ENCODE data around the gene TNFRSF12A. TPM values are rescaled to one million over a fixed set of nuclear protein-coding genes. Genes with fewer than 3 reads are reported as not detected.
A peak's percentile ranks its signal among the peaks of the same experiment; 100 is the strongest.

The TNFRSF12A gene
- total RNA-seq, 1 donor: 8.2 TPM

- H3K4me3 ChIP-seq (ENCODE audit: low read length): no peak overlapping the region
- H3K4me1 ChIP-seq (ENCODE audit: insufficient read depth, low read length): peaks cover 16% of the 10 kb centered on the region
- peaks cover 6% of the 10 kb centered on the region for H3K27me3 ChIP-seq (ENCODE audit: insufficient read depth, low read length)
- no peaks in the 10 kb centered on the region for H3K9me3 ChIP-seq (ENCODE audit: low read depth, low read length)
These were observed 6.0 kb upstream of the TNFRSF12A start for GRCh38 chr16:3013998-3014690.

DNA sequence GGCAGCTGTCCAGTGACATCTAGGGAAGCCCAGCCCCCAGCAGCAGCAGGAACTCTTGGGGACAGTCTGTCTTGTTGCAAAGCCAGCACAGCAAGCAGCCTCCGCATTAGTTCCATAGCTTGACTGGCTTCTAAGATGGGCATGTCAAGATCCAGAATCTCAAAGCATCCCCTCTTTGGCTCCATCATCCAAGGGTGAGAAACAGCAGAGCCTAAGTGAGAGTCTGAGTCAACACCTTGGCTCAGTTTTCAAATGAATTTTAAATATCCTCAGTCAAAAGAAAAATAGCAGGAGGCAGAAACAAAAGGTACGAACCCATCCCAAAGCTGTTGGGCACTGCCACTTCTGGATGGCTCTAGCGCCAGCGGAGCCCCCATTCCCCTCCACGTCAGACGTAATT lies 5.2 kb upstream of the TNFRSF12A start:
- Histone ChIP-seq H3K27me3 (ENCODE audit: insufficient read depth, low read length) (peaks cover 6% of the 10 kb centered on the region), H3K4me1 (ENCODE audit: insufficient read depth, low read length) (peaks cover 18% of the 10 kb centered on the region), H3K9me3 (ENCODE audit: low read depth, low read length) (no peaks in the 10 kb centered on the region), H3K4me3 (ENCODE audit: low read length) (no peak overlapping the region)

DNA sequence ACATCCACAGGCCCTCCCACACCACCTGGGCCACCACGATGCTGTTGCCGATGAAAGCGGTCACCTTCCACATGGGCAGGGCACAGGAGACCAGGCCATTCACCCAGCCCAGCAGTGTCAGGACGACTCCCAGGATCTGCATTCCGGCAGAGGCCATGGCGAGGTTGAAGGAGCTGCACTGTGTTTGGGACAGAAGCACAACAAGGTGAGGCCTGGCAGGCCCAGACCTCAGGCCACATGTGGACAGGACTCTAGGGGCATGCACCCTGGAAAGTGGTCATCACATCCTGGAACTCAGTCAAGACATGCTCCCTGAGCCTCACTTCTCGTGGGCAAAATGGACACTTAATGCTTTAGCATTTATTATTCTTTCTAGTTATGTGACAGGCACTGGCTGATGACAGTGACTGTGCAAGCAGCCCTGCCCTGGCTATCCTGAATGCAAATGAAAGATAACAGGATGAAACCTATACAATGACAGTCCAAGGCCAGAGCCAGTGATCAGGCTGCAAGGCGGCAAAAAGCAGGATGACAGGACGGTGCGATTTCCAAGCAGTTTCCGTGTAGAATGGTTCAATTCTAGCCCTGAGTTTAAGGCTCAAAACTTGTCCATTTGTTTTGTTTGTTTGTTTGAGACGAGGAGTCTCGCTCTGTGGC lies 4.2 kb upstream of the TNFRSF12A start:
- Histone ChIP-seq H3K9me3 (ENCODE audit: low read depth, low read length) (no peaks in the 10 kb centered on the region), H3K4me1 (ENCODE audit: insufficient read depth, low read length) (peaks cover 27% of the 10 kb centered on the region), H3K4me3 (ENCODE audit: low read length) (no peak overlapping the region), H3K27me3 (ENCODE audit: insufficient read depth, low read length) (peaks cover 6% of the 10 kb centered on the region)

- Histone ChIP-seq H3K9me3 (ENCODE audit: low read depth, low read length) (no peaks in the 10 kb centered on the region), H3K27me3 (ENCODE audit: insufficient read depth, low read length) (peaks cover 6% of the 10 kb centered on the region), H3K4me3 (ENCODE audit: low read length) (no peak overlapping the region), H3K4me1 (ENCODE audit: insufficient read depth, low read length) (peaks cover 40% of the 10 kb centered on the region)
These were observed 2.8 kb upstream of the TNFRSF12A start for GRCh38 chr16:3017344-3017743.

DNA sequence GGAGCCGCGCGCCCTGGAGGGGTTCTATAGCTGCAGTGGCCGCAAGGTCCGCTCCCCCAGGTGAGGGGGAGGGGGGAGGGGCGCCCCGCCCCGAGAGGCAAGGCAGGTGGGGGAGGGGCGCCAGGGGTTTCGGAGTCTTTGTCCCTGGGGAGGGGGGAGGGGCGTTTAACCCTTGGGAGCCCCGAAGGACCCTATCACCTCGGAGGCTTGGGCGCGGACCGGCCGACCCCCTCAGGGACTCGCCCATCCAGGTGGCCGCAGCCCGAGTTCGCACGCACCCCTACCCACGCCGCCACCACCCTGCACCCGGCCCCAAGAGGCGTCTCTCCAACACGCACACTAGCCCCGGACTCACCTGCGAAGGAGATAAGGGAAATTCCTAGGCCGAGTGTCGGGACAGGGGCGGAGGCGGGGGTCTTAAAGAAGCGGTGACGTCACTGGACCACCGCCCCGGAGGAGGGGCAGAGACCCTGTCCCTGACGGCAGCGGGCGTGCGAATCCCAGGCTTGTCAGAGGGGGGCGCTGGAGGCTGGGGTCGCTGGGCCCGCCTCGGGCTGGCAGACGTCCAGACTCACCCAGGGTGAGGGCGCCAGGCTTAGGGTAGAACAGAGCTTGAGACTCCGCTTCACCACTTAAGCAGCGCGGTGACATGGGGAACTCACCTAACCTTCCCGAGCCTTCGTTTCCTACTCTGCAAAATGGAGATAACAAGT lies 2.2 kb upstream of the TNFRSF12A start, which contains the start of gene CLDN6:
Gene CLDN6 (minus strand): TSS at position 390 of the 713 bp plus-strand sequence. CDS start 2,162 bp downstream, outside the sequence.
- Histone ChIP-seq H3K27me3 (ENCODE audit: insufficient read depth, low read length) (peaks cover 6% of the 10 kb centered on the region), H3K9me3 (ENCODE audit: low read depth, low read length) (no peaks in the 10 kb centered on the region), H3K4me1 (ENCODE audit: insufficient read depth, low read length) (peaks cover 46% of the 10 kb centered on the region), H3K4me3 (ENCODE audit: low read length) (no peak within 1 kb of the TSS)

- H3K4me1 ChIP-seq (ENCODE audit: insufficient read depth, low read length): peaks cover 62% of the 10 kb centered on the region
- H3K27me3 ChIP-seq (ENCODE audit: insufficient read depth, low read length): peaks cover 6% of the 10 kb centered on the region
- no peaks in the 10 kb centered on the region for H3K9me3 ChIP-seq (ENCODE audit: low read depth, low read length)
- H3K4me3 ChIP-seq (ENCODE audit: low read length): peak overlapping the region; percentile 48
These were observed 448 bp upstream of the TNFRSF12A start for GRCh38 chr16:3019594-3020246.

DNA sequence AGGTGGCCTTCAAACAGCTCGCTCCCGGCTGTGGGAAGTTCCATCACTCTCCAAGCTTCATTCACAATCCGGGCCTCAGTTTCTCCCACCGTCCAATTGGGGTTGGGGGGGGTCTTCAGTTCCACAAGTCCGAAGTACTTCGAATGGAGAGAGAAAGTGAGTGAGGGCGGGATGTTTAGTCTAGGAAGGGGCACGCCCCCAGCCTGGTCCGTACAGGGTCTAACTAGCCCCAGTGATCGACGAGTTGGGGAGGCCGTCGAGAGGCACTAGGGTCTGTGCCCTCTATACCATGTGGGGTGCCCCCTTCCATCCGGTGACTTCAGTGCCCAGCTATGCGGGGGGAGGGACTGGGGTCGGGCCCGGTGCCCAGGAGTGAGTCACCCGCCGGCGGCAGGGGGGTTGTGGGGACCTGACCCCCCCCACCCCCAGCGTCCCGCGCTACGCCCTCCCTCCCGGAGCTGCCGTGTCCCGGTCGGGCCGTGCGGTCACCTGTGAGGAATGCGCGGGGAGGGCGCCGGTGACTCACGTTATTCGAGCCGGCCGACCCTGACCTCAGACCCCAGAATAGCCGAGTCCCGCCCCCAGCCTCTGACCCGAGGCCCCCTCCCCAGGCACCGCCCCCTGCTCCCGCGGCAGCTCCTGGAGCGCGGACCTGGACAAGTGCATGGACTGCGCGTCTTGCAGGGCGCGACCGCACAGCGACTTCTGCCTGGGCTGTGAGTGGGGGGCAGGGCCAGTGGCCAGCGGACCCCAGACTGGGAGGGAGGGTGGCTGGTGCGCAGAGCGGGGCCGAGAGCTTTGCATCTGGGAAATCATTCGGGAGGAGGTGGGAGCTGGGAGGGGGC lies 658 bp downstream of the TNFRSF12A start:
- Histone ChIP-seq H3K27me3 (ENCODE audit: insufficient read depth, low read length) (peaks cover 6% of the 10 kb centered on the region), H3K4me1 (ENCODE audit: insufficient read depth, low read length) (peaks cover 69% of the 10 kb centered on the region), H3K4me3 (ENCODE audit: low read length) (peak overlapping the region; percentile 48), H3K9me3 (ENCODE audit: low read depth, low read length) (no peaks in the 10 kb centered on the region)

- Histone ChIP-seq H3K4me3 (ENCODE audit: low read length) (peak overlapping the region; percentile 48), H3K4me1 (ENCODE audit: insufficient read depth, low read length) (peaks cover 69% of the 10 kb centered on the region), H3K9me3 (ENCODE audit: low read depth, low read length) (no peaks in the 10 kb centered on the region), H3K27me3 (ENCODE audit: insufficient read depth, low read length) (peaks cover 6% of the 10 kb centered on the region)
These were observed 1.5 kb downstream of the TNFRSF12A start for GRCh38 chr16:3021449-3022207.

DNA sequence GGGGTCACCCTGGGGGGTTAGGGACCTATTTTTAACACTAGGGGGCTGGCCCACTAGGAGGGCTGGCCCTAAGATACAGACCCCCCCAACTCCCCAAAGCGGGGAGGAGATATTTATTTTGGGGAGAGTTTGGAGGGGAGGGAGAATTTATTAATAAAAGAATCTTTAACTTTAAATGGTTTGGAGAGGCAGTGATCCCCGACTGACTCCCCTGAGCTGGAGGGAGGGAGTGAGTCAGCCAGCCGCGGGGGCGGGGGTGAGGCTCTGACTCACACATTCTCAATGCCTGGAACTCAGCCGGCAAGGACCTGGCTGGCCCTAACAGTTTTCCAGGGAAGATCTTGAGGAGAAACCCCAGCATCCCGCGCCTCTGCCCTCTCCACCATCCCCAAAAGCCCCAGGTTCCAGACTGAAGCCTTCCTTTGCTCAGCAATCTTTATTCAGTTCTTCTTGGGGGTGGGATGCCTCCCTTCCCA lies 2.1 kb downstream of the TNFRSF12A start:
- Histone ChIP-seq H3K4me3 (ENCODE audit: low read length) (no peak overlapping the region), H3K4me1 (ENCODE audit: insufficient read depth, low read length) (peaks cover 69% of the 10 kb centered on the region), H3K27me3 (ENCODE audit: insufficient read depth, low read length) (peaks cover 6% of the 10 kb centered on the region)

DNA sequence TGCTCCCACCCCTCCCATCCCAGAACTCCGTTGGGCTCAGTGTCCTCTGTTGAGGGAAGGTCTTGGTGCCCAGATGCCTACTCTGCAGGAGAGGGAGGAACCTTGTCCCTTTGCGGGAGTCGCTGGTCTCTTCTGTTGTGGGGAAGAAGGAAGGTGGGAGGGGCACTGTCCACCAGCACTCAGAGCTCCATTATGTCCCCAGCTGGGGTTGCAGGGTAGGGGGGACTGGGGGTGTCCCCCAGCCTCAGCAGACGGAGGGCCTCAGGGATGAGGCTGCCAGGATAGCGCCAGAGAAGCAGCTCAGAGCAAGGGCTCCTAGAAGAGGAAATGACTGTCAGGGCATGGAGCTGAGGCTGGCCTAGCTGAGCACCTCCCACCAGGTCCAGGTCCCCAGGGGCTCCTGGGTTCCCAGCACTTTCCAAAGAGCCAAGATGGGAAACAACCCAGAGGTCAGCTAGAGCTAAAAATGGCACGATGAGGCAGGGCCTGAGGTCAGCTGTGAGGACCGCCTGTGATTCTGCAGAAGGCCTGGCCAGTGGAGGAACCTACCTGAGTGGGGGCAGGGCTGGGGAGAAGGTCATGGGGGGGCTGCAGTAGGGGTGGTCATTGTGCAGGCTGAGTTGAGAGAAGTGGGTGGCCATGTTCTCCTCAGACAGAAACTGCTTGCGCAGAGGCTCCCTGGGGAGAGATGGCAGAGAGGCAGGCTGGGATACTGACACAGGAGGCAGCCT lies 2.7 kb downstream of the TNFRSF12A start:
- Histone ChIP-seq H3K9me3 (ENCODE audit: low read depth, low read length) (no peaks in the 10 kb centered on the region), H3K4me3 (ENCODE audit: low read length) (no peak overlapping the region)

More for the DNA sequence above, 2.1 kb downstream of the TNFRSF12A start:
- no peaks in the 10 kb centered on the region for H3K9me3 ChIP-seq (ENCODE audit: low read depth, low read length)

DNA sequence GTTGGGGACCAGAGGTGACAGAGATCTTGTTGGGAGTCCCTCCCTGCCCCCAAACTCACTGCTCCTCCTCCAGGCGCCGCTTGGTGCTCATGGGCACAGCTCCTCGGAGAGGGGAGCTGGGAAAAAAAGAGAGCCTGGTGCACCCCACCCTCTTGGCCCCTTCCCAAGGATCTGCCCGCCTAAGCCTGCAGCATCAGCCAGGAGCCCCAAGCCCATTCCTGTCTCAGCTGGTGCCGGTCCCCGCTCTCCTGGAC lies 3.2 kb downstream of the TNFRSF12A start:
- peaks cover 70% of the 10 kb centered on the region for H3K4me1 ChIP-seq (ENCODE audit: insufficient read depth, low read length)

More for the DNA sequence above, 2.7 kb downstream of the TNFRSF12A start:
- peaks cover 6% of the 10 kb centered on the region for H3K27me3 ChIP-seq (ENCODE audit: insufficient read depth, low read length)
- H3K4me1 ChIP-seq (ENCODE audit: insufficient read depth, low read length): peaks cover 70% of the 10 kb centered on the region

DNA sequence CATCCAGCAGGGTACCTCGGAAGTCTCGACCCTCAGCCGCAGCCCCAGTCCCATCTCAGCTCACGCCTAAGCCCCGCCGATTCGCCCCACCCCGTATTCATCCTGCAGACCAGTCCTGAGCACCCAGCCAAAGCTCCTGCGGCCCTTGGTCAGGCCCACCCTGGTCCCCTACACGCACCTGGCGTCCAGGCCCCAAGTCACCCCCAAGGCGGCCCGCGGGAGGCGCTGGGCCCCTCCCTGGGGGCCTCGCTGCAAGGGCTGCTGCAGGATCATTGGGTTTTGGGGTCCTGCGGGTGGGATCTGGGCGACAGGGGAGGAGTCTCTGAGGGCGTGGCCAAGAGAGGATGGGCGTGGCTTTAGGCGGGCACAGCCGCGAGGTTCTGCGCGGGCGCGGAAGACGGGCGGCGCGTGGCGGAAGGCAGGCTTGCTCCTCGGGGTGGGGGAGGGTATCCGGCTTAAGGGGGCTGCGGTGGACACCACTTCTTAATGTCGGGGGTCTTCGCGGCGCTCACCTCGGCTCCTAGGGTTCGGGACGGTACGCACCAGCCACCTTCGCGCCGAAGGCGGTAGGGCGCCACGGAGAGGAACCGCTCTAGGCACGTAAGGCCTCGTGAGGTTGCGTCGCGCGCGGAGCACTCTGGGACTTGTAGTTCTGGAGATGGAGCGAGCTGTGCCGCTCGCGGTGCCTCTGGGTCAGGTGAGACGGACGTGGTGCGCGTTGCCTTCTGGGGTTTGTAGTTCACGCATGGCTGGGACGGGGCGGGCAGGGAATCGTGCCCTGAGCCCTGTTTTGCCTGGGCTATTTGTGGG lies 3.7 kb downstream of the TNFRSF12A start, which contains the start of the genes HCFC1R1 and THOC6:
Gene HCFC1R1 (minus strand): TSS at position 274 of the 810 bp plus-strand sequence. CDS start 1 bp downstream, at position 273.
Gene THOC6 (plus strand): TSS at position 367 of the 810 bp plus-strand sequence. CDS start 292 bp downstream, at position 659.
- peak within 1 kb of the TSS; percentile 45 for H3K4me3 ChIP-seq (ENCODE audit: low read length)
- peaks cover 4% of the 10 kb centered on the region for H3K27me3 ChIP-seq (ENCODE audit: insufficient read depth, low read length)
- no peaks in the 10 kb centered on the region for H3K9me3 ChIP-seq (ENCODE audit: low read depth, low read length)
- peaks cover 70% of the 10 kb centered on the region for H3K4me1 ChIP-seq (ENCODE audit: insufficient read depth, low read length)

More for the DNA sequence above, 3.2 kb downstream of the TNFRSF12A start:
- H3K27me3 ChIP-seq (ENCODE audit: insufficient read depth, low read length): peaks cover 2% of the 10 kb centered on the region
- no peaks in the 10 kb centered on the region for H3K9me3 ChIP-seq (ENCODE audit: low read depth, low read length)
- H3K4me3 ChIP-seq (ENCODE audit: low read length): peak overlapping the region; percentile 45

All from mononuclear cell (primary cell).